Ramos (cell line): ENCODE results near the gene LRRC9.
"Not testable (repeated sequence)": the region's sequence is repeated elsewhere in the genome, so short reads cannot be mapped to it uniquely, and the experiment has no call there.

Source experiments
- in situ Hi-C: fragments of 300-500 bp; cut with MboI; formaldehyde crosslinking; loops from one replicate; pipeline ENCODE4 v1.14.3; 2022; ENCODE audit warnings: low sequenced_read_pairs; ENCODE audit not compliant: unreplicated experiment

The LRRC9 gene

GRCh38 chr14:60099855-60100254, 179.9 kb downstream of the LRRC9 start:
- in situ Hi-C loops: not testable (repeated sequence)

GRCh38 chr14:60101786-60102185, 181.8 kb downstream of the LRRC9 start:
- in situ Hi-C loops: no loop called here

- in situ Hi-C loops: no loop called here
Observed at GRCh38 chr14:60102389-60102788, 182.4 kb downstream of the LRRC9 start.

GRCh38 chr14:60106339-60106738, 186.4 kb downstream of the LRRC9 start:
- in situ Hi-C loops: no loop called here

- in situ Hi-C loops: no loop called here
Observed at GRCh38 chr14:60107477-60107876, 187.5 kb downstream of the LRRC9 start.

GRCh38 chr14:60111732-60112131, 191.8 kb downstream of the LRRC9 start:
- in situ Hi-C loops: no loop called here
